Measurements from ENCODE around the gene PDE4D.

- TF ChIP-seq CTCF (conservative IDR thresholded peaks at IDR 0.05 in 1 of 2, IDR thresholded peaks at IDR 0.05 in 1 of 2; ENCODE audit: extremely low read depth in 1 of 2, insufficient read depth in 1 of 2, low read depth in 1 of 2, low read length in 2 of 2) (no peak), EZH2 (IDR thresholded peaks at IDR 0.05; ENCODE audit: borderline replicate concordance, low read length) (no peak)
Measured at GRCh38 chr5:59715228-59715627, 178.3 kb downstream of the PDE4D start.
